Activated T-cell treated with anti-CD3 and anti-CD28 coated beads, Interleukin-2, amount 50 U/mL, for 48 hours (primary cell): Measurements from ENCODE around the gene AMACR.
"Not testable (repeated sequence)": the region's sequence is repeated elsewhere in the genome, so short reads cannot be mapped to it uniquely, and the experiment has no call there.

Experiments
- DNase-seq, 2 experiments: peaks; one replicate each; pipeline ENCODE4 v3.0.0-alpha.2; 2020

AMACR gene

GRCh38 chr5:33966805-33967204 lies 41.0 kb downstream of the AMACR start:
- no peak for DNase-seq

DNA sequence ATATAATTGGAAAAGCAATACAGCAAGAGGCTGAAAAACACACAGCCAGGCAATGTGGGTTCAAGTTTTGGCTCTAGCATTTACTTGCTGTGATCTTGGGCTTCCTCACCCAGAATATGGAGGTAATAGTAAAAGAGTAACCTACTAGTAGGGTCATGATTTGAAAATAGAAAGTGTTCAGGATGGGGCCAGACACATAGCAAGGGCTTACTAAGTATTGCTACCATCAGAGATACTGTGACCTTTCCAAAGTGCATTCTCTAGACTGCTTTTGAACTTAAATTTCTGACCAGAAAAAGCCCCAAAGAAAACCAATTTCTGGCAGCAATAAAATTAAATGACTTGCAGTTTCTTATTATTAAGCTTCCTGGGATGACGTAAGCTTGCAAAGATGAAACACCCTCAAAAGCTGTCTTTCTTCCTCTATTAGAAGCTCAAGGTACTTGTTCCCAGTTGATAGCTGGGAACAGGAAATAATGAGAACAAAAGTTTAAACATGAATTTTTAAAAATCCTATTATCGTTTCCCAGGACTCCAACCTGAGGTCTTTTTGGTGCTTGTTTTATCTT lies 43.6 kb downstream of the AMACR start:
- no peak for DNase-seq

- DNase-seq: no peak
These were observed 49.7 kb downstream of the AMACR start for GRCh38 chr5:33958176-33958575.

DNA sequence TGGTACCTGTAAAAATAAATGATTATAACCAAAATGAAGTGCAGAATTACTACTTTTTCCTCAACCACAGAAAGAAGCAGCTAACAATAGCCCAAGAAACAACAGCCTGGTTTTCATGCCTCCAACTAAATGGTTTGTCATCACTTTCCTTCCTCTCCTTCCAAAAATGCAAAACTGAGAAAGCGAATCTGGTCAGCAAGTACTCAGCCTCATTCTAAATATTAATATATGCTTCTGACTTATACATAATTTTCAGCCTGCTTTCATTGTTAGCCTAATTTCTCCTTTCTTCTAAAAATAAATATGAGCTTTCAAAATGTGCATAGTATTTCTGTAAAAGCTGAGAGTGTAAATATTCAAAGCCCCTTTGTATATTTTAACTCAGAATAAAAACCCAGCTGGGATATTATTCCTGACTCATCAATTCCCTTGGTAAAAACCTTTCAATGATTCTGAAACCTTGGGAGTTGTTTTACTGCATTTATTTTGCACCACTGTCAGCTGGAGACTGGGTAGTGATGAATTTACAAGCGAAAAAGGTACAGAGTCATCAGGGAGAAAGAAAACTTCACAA lies 50.2 kb downstream of the AMACR start:
- no peak for DNase-seq

GRCh38 chr5:33952175-33952574 lies 55.7 kb downstream of the AMACR start:
- not testable (repeated sequence) for DNase-seq

DNA sequence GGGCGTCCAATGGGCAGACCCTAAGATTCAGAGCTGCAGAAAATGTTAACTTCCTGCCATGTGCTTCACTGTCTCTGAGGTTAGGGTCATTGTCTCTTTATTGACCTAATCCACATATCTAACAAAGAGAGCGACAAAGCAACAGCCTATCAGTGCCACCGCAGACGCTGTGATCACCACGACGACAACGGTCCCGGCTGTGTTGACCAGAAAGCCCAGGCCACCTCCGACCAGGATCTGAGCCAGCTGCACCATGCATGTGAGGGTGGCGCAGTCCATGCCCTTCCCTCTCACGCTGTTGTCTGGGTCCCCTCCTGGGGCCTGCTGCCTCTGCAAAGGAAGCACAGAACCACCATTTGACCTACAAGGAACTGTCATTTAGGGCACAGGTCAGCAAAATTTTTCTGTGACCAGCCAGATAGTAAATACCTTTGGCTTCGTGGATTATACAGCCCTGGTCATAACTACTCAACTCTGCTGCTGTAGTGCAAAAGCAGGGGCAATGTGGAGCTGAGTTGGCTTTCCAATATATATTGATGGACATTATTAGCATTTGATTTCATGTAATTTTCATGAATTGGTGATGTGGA lies 63.2 kb downstream of the AMACR start:
- no peak for DNase-seq

- no peak for DNase-seq
These were observed 66.8 kb downstream of the AMACR start for GRCh38 chr5:33941090-33941489.

DNA sequence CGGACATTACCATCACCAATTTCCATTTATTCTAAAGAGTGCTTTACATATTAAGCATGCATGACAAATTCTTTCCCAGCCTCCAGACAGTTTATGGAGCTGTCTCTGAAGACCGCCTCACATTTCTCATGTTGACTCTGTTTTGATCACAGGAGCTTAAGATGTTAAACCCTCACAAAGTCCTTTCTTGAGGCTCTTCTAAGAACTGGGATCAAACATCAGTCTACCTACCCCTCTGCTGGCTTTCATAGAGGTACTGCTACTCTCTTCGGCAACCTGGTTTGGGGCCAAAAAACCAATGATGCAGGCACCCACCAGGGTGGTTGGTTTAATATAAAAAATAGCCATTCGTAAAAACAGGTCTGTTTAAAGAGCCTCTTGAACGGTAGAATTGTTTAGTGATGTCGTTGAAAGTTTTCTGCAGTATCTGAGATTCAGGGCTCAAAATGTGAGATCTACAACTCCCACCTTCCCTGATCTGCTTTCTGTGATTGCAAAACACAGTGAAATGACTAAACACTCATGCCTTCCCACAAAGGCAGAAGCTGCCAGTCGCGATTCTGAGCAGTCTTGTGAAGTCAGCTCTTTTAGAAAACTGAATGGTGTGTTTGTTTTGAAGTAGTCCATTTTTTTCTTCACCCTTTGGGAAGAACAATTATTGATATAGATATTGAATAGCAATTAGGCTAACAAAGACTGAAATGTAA lies 68.1 kb downstream of the AMACR start:
- DNase-seq: no peak

GRCh38 chr5:33938881-33939280 lies 69.0 kb downstream of the AMACR start:
- no peak for DNase-seq

DNA sequence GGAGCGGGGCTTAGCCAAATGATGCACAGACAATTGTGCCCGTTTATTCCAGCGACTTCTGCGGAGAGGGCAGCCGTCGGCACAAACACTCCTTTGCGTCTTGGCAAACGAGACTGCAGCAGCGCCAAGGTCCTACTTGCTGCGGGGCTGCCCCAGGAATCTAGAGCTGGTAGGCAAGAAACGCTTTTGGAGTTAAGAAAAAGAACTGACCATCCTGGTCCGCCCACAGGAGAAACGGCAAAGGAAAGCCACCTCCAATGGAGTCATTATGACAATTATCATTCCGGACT lies 69.4 kb downstream of the AMACR start:
- DNase-seq: no peak

DNA sequence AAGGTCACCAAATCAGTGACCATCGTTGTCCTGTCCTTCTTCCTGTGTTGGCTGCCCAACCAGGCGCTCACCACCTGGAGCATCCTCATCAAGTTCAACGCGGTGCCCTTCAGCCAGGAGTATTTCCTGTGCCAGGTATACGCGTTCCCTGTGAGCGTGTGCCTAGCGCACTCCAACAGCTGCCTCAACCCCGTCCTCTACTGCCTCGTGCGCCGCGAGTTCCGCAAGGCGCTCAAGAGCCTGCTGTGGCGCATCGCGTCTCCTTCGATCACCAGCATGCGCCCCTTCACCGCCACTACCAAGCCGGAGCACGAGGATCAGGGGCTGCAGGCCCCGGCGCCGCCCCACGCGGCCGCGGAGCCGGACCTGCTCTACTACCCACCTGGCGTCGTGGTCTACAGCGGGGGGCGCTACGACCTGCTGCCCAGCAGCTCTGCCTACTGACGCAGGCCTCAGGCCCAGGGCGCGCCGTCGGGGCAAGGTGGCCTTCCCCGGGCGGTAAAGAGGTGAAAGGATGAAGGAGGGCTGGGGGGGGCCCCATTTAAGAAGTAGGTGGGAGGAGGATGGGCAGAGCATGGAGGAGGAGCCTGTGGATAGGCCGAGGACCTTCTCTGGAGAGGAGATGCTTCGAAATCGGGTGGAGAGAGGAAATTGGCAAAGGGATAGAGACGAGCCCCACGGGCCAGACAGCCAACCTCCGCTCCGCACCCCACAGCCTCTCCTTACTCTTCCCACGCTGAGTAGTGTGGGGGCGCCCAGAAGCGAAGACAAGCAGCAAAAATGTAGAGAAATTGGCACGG lies 69.9 kb downstream of the AMACR start:
- DNase-seq: peak in 1 of 2 experiments; percentile 17

- DNase-seq: peak in 1 of 2 experiments; percentile 17
These were observed 70.7 kb downstream of the AMACR start for GRCh38 chr5:33937017-33937706.

DNA sequence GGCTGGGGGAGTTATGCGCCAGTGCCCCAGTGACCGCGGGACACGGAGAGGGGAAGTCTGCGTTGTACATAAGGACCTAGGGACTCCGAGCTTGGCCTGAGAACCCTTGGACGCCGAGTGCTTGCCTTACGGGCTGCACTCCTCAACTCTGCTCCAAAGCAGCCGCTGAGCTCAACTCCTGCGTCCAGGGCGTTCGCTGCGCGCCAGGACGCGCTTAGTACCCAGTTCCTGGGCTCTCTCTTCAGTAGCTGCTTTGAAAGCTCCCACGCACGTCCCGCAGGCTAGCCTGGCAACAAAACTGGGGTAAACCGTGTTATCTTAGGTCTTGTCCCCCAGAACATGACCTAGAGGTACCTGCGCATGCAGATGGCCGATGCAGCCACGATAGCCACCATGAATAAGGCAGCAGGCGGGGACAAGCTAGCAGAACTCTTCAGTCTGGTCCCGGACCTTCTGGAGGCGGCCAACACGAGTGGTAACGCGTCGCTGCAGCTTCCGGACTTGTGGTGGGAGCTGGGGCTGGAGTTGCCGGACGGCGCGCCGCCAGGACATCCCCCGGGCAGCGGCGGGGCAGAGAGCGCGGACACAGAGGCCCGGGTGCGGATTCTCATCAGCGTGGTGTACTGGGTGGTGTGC lies 71.4 kb downstream of the AMACR start, which contains the start of gene RXFP3:
TSS of gene RXFP3 (plus strand) at position 6 of the 636 bp plus-strand sequence. CDS start at position 361, 355 bp downstream.
- peak in 1 of 2 experiments; percentile 23 for DNase-seq
